Head of caudate nucleus (tissue), 42 donors: Measurements from ENCODE around the gene SMARCC1.

Experiments used
- DNase-seq, 42 donors: peaks; one replicate each; pipeline versions ENCODE4 v3.0.0 to v3.0.0-alpha.2; 2020 to 2021; ENCODE audit warnings: mixed read lengths in 7 of 42
- intact Hi-C: fragments of 100-400 bp; cut with DNase I; formaldehyde crosslinking; loops from one replicate; pipeline ENCODE4 v1.15.0; 2022

The SMARCC1 gene

DNA sequence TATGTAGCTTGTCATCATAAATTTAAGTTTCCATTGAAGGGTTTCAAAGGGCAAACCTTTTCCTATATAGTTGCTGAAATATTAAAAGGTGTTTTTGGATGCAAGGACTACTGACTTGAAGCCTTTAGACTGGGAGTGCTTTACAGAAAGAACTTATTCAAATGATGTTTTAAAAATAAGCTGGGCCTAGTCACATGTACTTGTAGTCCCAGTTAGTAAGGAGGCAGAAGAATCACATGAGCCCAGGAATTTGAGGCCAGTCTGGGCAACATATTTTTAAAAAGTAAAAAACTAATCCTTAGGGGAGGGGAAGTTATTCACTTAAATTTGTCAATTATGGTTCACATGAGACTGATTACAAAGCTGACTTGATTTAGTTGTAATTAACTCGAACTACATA lies 65.0 kb downstream of the SMARCC1 start:
- intact Hi-C loops = no loop called here
- DNase-seq = no peak

DNA sequence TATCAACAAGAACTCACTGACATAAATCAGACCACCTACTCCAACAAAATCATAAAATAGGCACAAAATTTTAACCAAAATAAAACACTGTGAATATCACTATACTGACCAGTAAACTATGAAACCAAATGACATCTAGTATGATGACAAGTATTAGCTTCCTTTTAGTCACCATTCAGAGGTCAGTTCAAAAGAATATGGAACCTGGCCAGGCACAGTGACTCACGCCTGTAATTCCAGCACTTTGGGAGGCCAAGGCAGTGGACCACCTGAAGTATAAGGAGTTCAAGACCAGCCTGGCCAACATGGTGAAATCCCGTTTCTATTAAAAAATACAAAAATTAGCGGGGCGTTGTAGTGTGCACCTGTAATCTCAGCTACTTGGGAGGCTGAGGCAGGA lies 65.8 kb downstream of the SMARCC1 start:
- intact Hi-C loops = no loop called here
- DNase-seq = no peak

DNA sequence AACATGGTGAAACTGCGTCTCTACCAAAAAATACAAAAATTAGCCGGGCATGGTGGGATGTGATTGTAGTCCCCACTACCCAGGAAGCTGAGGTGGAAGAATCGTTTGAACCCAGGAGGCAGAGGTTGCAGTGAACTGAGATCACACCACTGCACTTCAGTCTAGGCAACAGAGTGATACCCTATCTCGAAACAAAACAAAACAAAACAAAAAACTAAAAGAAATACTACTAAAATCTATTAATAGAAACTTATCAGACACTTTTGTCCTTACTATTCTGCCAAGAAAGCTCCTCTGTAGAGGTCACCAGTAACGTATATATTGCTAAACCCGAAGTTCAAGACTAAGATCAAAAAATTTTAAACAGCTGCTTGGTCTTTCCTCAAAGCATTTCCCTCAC lies 67.1 kb downstream of the SMARCC1 start:
- no peak for DNase-seq

DNA sequence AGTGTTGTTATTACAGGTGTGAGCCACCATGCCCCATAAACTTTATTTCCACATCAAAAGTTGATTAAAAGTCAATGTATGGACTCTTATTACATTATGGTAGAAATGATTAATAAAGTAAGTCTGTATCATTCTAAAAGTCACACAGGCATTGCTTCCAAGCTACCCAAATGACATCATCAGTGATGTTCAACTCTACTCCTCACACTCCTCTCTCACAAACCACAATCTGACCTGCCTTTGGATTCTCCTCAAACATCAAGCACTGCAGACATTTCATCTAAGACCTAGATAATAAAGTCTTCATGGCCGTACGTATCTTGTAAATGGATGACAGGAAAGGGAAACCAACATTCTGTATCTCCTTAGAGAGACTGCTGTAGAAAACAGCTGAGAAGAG lies 68.0 kb downstream of the SMARCC1 start:
- intact Hi-C loops = no loop called here
- no peak for DNase-seq

More for the DNA sequence above, 67.1 kb downstream of the SMARCC1 start:
- intact Hi-C loops = no loop called here

DNA sequence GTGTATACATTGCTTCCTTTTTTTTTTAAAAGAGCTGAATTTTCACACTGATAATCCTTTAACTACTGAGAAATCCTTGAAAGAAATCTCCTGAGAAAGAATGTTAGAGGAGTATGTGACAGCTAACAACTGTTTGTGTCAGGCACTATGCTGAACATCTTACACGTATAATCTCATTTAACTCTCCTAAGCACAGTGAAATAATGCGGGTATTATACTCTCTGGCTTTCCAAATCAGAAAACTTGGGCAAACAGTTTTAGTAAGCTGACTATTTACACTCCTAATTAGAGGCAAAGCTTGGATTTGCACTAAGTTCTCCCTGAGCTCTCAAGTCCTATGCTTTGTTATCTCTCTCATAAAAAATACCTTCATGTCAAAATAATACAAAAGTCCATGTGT lies 69.3 kb downstream of the SMARCC1 start:
- intact Hi-C loops = no loop called here
- no peak for DNase-seq

DNA sequence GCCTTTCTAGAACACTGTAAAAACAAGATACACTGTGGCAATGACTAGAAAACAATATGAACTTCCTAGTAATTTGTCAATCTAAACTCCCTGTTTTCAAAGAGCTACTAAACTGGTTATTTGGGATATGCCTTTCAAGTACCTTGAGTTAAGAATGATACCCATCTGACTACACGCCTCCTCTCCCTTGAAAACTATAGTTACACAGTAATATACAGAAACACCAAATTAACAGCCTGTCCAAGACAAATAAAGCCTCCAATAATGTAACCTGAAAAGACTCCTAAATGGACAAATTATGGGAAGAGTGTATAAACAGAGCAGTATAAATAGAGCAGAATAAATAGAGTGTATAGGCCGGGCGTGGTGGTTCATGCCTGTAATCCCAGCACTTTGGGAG lies 70.1 kb downstream of the SMARCC1 start:
- DNase-seq = no peak
- intact Hi-C loops = no loop called here

DNA sequence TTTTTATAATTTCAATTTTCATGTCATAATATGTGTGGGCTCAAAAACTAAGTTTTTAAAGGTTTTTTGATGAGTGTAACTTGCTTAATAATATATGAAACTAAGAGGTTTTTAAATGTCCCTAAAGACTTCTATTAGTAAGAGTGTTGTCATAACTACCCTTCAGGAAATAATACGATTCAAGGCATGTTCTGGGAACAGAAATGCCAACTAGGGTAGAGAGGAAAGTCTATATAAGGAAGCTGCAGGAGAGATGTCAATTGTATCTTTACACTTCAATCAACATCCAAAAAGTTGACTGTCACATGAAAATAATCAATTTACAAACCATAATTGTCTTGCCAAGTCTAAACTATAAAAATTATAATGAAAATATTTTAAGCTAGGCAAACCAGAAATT lies 76.3 kb downstream of the SMARCC1 start:
- no peak for DNase-seq
- intact Hi-C loops = no loop called here

DNA sequence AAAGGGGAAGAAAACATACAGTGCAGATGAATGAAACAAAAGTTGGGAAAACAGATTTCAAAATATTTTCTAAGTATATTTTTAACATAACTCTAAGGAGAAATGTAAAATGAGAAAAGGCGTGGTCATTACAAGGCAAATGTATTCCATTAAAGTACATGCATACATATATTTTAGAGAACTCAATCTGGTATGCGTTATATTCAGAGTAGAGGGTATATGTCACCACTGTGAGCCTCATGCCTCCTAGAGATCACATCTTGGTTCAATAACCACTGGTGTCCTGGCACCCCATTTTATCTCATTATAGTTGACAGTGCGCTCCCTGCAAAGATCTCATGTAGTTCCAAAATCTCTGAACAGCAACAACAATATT lies 77.5 kb downstream of the SMARCC1 start:
- intact Hi-C loops = no loop called here
- DNase-seq = no peak

DNA sequence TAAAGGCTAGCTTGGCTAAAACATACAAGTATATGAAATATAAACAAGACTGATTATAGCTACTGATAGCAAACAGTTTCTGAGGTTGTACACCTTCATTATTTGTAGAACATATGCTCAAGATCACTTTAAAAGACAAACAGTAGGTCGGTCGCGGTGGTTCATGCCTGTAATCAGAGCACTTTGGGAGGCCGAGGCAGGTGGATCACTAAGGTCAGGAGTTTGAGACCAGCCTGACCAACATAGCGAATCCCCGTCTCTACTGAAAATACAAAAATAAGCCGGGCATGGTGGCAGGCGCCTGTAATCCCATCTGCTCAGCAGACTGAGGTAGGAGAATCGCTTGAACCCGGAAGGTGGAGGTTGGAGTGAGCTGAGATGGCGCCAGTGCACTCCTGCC lies 80.3 kb downstream of the SMARCC1 start:
- intact Hi-C loops = no loop called here
- no peak for DNase-seq

DNA sequence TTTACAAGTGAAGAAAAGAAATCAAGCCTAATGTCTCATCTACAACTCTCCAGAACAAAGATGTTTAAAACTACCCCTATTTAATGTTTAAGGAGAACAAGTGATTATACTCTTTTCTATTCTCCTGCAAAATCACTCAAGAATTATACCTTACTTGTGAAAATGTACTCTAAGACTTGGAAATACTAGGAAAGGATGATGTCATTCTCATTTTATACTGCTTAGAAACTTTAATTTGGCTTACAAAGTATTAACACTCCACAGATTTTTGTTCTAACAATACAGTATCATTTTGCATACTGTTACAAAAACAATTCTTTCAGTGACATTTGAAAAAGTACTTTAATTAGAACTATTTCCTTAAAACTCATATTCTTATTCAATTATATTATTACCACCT lies 89.5 kb downstream of the SMARCC1 start:
- DNase-seq = no peak
- intact Hi-C loops = no loop called here

DNA sequence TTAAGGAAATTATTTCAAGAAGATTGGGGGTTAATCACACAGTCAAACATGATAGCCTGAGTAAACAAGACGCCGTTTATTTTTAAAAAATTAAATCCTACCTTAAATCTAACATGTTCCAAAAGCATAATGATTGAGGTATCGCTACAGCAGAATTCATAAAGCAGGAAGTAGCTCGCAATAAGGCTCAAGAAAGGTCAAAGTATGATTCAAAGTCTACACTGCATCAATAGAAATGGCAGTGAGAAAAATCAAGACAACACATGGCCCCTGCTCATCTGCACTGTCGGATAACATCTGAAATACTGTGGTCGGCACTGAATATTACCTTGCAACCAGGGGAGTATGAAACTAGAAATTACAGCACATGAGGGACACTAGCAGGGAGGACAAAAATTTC lies 93.2 kb downstream of the SMARCC1 start:
- intact Hi-C loops = no loop called here
- no peak for DNase-seq

DNA sequence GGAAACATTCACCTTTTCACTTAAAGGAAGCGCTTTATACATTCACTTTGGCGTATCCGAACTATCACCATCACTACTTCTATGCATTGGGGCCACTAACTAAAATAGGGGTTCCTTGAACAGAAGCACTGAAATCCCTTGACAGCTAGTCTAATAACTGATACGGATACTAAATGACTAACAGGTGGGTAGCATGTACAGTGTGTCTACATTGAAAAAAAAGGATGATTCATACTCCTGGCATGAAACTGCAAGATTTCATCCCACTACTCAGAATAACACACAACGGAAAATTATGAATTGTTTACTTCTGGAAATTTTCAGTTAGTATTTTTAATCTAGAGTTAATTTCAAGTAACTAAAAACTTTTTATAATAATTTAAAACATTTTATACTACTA lies 96.7 kb downstream of the SMARCC1 start:
- intact Hi-C loops = no loop called here
- DNase-seq = no peak

DNA sequence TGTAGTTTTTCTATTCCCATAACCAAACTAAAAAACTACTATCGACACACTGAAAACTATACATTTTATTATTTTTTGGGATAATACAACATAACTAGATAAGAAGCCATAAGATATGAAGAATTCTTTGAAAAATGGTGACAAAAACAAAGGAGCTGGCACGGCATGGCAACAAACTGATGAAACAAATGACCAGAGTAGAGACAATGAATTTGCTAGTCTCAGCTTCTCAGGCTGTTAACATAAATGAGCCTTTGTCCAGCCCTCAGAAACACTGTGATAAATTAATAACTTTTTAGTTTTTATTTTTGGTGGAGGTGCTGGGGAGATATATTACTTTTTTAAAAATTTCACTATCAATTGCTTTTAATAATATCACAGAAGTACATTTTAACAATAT lies 100.7 kb downstream of the SMARCC1 start:
- intact Hi-C loops = no loop called here
- DNase-seq = peak in 4 of 42 donors; percentile 12 to 27 (median 17)

DNA sequence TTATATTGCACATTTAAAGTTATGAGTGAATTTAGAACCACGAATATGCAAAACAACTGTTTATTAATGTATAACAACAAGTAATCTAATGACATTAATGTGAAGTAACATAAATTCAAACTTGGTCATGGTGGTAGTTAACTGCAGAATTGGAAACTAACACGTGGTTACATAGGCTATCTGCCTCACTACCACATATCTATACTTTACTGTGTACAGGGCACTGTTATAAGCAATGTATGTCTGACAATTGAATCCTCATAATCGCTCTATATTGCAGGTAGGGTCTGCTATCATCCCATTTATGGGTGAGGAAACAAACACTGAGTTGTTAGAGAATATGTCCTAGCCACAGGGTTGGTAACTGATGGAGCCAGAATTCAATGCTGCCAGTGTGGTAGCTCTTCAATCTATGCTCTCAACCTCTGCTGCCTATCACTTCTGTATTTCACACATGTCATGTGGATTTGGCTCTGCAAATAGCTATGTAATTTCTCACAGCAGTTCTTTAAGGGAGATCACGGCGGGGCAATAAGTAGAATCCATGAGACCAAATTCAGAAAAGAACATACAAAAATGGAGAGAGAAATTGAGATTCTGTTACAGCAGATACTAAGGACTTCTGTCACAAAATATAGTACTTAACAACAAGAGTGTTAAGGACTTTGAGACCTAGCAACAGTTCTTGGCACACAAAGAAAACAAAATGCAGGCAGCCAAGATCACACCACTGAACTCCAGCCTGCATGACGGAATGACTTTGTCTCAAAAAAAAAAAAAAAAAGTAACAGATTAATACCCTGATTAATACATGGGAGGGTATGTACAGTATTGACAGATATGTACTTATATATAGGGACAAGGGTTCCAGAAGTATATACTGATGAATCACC lies 103.0 kb downstream of the SMARCC1 start:
- no peak for DNase-seq
- intact Hi-C loops = no loop called here

DNA sequence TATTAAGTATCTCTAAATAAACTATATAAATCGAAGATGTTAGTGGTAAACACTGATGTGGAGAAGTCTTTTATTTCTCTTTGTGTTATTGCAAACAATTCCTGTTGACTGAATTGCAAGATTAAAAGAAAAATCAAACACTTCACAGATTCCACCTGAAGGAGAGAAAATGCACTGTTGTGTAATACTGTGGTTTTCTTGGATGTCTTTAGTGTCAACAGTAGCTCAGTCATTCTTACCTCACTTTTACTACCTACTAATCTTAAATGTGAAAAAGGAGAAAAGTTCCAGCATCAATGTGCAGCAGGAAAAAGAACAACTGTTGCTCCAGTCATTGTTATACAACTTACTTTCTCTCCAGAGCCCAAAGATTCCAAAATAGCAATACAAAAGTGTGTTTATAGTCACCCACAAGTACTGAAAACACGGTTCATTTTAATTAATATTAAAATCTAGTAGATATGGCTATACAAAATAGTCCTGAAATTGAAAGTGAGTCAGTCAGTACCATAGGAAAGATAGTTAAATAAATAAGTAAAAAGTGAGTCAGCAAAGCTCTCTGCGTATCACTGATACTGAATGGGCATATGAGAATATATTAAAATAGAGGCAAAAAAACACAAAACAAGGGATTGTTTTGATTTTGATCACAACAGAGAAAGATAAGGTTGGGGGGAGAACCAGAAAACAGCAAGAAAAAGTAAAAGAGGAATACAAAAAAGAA lies 112.5 kb downstream of the SMARCC1 start:
- intact Hi-C loops = no loop called here
- DNase-seq = no peak

DNA sequence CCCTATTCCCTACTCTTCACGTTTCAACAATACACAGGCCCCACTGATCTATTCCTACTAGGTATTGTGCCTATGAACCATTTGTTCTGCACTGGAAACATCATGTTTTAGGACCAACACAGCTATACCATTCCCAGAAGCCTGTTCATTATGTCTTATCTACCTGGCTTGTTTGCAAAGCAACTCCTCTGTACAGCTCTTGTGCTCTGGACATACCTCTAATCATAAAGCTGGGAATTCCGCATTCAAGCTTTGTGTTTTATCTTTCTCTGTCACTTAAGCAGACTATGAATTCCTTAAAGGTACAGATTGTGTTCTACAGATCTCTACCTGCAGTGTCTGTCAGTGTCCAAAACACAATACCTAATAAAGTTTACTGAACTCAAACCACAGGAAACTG lies 115.6 kb downstream of the SMARCC1 start:
- no peak for DNase-seq
- intact Hi-C loops = no loop called here

DNA sequence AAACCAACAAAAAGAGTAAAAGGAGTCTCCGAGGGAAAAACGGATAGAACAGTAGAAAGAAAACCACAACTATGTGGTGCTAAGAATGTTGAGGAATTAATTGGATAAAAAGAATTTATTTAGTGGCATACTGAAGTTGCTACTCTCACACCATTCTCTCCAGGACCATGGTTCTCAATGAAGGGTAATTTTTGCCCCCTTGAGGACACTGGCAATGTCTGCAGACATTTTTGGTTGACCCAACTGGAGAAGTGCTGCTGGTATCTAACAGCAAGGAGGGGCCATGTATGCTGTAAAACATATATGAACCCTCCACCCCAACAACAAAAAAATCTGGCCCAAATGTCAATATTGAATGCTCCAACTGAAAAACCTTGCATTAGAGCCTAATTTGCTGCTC lies 117.2 kb downstream of the SMARCC1 start:
- intact Hi-C loops = no loop called here
- peak in 2 of 42 donors; percentile 19 to 32 for DNase-seq

DNA sequence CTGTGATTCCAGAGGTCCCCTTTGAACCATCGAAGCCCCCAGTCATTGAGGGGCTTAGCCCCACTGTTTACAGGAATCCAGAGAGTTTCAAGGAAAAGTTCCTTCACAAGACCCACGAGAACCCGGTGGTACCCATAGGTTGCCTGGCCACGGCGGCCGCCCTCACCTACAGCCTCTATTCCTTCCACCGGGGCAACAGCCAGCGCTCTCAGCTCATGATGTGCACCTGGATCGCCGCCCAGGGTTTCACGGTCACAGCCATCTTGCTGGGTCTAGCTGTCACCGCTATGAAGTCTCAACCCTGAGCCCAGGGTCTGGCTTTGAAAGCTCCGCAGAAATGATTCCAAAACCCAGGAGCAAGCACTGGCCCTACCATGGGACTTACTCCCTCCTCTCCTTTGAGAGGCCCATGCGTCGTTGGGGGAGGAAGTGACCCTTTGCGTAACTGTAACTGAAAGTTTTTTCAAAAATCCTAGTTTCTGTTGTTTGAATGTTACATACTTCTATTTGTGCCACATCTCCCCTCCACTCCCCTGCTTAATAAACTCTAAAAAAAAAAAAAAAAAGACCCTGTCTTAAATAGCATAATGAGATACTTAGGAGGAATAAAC lies 118.0 kb downstream of the SMARCC1 start:
- intact Hi-C loops = no loop called here
- DNase-seq = no peak

DNA sequence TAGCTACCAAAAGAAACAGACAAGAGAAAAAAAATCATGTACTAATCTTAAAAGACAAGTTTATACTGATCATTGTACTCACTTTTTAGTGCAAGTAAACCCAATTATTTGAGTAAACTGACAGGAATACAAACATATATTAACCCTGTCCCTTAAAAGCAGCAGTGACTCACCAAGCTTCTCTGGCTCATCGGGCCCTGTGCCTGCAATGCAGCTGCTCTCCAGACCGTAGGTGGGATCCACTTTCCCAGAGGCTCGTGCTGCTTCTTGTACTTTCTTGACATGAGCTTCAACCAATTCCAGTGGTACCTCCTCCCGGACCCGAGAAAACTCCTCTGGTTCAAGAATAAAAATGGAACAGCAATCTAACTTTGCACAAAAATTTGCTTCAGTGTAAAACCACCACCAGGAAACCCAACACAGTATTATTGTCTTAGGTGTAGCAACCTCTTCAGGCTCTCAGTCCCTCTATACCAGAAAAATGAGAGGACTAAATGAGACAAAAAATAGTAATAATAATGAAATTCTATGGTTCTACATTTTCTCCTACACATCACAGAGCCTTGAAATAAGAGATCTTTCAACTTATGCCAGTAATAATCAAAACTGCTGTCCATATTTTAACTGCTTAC lies 120.5 kb downstream of the SMARCC1 start:
- peak in 29 of 42 donors; percentile 9 to 82 (median 39) for DNase-seq
- intact Hi-C loops = no loop called here

DNA sequence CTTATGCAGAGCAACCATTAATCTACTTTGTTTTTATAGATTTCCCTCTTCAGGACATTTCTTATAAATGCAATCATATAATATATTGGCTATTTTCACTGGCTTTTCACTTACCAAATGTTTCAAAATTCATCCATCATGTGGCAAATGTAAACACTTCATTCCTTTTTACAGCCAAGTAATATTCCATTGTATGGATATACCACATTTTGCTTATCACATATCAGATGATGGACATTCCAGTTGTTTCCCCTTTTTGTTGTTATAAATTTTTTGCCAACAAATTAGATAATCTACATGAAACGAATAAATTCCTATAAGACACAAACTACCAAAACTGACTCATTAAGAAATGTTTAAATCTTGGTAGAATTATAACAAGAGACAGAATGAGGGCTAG lies 123.2 kb downstream of the SMARCC1 start:
- intact Hi-C loops = no loop called here
- no peak for DNase-seq
